Dedifferentiated amniotic fluid mesenchymal stem cell (primary cell): ENCODE measurements around the gene ZNF787.
"Not testable (repeated sequence)": the region's sequence is repeated elsewhere in the genome, so short reads cannot be mapped to it uniquely, and the experiment has no call there.

Experiments
- DNase-seq: peaks from one replicate; pipeline ENCODE4 v3.0.0-alpha.2; 2016; ENCODE audit errors: extremely low spot score

ZNF787 gene

DNA sequence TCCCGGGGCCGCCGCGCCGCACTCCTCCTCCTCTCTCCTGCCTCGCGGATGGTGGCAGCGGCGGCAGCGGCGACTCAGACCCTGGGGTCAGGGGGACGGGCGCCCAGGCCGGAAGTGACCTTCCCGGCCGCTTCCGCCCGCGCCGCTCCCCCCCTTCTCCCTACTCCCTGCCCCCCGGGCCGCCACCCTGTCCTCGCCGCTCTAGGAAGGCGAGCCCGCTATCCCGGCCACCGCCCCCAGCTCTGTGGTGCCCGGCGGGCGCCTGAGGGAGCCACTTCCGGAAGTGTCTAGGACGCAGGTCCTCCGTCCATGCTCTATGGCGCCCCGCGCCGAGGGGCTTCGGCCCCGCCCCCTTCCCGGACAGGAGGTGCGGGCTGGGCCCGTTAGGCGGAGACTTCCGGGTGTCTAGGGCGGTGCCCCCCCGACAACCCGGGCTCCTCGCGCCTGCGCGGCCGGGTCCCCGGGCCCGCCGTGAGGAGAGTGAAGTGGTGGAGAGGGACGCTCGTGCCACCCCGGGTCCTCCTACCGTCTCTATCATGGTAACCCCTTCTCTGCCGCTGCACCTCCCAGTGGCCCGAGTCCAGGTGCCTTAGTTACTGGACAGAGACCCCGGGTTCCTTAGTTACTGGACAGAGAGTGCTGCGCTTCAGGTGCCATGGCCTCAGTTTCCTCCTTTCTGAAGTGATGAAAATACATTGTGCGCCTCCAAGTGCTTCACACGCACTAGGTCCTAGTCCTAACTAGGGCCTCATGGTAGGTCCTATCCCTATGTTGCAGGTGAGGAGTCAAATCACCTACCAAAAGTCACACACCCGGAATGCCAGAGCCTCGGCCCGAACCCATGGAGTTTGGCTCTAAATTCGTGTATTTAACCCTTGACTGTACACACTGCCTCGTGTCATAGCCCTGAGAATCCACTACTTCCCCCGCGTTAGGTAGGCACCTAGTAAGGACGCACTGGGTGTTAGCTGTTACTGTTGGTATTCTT lies at the start of gene ZNF787:
TSS of gene ZNF787 (minus strand) at position 116 of the 988 bp plus-strand sequence. CDS start 18,078 bp downstream, outside the sequence.
- DNase-seq: peak; percentile 96

GRCh38 chr19:56170261-56170660 lies 49.2 kb upstream of the ZNF787 start:
- DNase-seq: no peak

GRCh38 chr19:56167064-56167578 lies 46.0 kb upstream of the ZNF787 start:
- no peak for DNase-seq

- DNase-seq: no peak
Observed at GRCh38 chr19:56163097-56163496, 42.0 kb upstream of the ZNF787 start.

DNA sequence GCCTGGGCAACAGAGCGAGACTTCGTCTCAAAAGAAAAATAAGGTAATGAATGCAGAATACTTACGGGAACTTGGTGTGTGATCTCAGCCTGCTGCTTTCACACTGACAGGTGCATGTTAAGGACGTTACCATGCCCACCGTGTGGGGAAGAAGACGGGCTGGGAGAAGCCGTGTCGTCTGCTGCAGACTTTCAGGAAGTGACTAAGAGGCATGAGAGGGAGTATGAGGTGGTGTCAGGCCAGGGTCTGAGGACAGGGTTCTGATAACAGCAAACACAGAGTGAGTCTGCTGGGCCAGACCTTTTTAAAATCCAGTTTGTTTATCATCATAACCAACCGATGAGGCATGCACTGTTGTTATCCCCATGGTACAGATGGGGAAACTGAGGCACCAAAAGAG lies 41.2 kb upstream of the ZNF787 start:
- no peak for DNase-seq

GRCh38 chr19:56161534-56161933 lies 40.4 kb upstream of the ZNF787 start:
- no peak for DNase-seq

DNA sequence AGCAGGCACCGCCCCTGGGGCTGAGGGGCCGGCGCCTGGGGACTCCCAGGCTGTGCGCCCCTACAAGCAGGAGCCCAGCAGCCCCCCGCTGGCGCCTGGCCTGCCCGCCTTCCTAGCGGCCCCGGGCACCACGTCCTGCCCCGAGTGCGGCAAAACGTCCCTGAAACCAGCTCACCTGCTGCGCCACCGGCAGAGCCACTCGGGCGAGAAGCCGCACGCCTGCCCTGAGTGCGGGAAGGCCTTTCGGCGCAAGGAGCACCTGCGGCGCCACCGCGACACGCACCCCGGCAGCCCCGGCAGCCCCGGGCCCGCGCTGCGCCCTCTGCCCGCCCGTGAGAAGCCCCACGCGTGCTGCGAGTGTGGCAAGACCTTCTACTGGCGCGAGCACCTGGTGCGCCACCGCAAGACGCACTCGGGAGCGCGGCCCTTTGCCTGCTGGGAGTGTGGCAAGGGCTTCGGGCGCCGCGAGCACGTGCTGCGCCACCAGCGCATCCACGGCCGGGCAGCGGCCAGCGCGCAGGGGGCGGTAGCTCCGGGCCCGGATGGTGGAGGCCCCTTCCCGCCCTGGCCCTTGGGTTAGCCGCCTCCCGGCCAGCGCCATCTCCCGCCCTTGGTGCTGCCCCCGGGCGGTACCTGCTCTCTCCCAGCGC lies 38.7 kb upstream of the ZNF787 start:
- no peak for DNase-seq

DNA sequence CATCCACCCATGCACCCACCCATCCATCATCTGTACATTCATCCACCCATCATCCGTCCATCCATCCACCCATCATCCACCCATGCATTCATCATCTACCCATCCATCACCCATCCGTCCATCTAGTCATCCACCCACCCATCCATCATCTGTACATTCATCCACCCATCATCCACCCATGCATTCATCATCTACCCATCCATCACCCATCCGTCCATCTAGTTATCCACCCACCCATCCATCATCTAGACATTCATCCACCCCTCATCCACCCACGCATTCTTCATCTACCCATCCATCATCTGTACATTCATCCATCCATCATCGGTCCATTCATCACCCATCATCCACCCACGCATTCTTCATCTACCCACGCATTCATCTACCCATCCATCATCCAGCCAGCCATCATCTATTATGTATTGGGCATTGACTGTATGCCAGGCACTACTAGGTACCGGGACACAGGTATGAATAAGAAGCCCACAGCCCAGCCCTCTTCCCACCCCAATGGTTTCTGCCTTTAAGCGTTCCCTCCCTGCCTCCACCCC lies 38.0 kb upstream of the ZNF787 start:
- DNase-seq: no peak

- DNase-seq: no peak
Observed at GRCh38 chr19:56158170-56158757, 37.2 kb upstream of the ZNF787 start.

DNA sequence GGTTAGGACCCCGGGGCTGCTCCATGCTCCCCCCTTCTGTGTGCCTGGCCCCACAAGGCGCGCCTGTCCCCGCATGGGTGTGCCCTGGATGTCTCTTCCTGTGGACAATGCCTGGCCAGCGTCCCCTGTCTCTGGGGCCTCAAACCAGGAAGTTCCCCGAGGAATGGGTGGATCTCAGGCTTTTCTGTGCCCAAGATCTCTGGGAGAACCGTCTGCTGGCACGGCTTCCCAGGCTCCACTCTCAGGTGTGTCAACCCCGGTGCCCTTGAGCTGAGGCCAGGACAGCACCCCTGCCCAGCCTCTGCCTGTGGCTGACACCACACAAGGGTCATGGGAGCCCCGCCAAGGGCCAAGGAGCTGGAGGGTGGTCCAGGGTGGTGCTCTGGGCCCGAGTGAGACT lies 35.7 kb upstream of the ZNF787 start:
- no peak for DNase-seq

DNA sequence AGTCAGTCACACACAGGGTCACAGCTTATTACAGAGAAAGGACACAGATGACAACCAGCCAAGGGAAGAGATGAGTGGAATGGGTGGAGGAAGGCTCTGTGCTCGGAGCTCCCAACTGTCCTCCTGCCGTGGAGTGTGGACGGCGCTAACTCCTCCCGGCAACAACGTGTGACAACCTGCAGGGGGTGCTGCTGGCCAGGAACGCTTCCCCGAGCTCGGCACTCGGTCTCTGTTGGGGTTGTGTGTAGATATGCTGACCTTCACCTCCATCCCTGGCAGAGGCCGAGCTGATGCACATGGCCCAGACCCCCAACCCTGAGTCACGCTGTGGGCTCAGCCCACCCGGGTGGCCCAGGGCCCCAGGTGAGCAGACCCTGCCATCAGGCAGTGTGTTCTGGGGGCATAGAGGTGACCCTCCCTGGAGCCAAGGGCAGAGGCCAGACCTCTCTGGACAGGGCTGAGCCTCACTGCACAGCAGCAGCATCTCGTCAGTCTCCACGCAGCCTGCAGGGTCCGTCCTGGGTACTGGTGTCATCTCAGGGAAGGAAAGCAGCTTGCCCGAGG lies 34.1 kb upstream of the ZNF787 start:
- no peak for DNase-seq

- no peak for DNase-seq
Observed at GRCh38 chr19:56153507-56153906, 32.4 kb upstream of the ZNF787 start.

DNA sequence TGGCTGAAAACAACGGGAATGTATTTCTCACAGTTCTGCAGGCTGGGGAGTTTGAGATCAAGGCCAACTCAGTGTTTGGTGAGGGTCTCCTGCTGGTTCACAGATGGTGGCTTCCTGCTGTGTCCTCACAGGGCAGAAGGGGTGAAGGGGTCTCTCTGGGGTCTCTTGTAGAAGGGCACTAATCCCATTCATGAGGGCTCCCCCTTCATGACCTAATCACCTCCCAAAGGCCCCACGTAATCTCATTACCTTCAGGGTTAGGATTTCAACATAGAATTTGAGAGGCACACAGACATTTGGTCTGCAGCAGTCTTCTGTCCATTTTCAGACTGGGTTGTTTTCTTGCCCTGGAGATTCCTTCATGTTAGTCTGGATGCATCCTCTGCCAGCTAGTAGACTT lies 31.5 kb upstream of the ZNF787 start:
- DNase-seq: no peak

GRCh38 chr19:56150358-56150757 lies 29.3 kb upstream of the ZNF787 start:
- DNase-seq: no peak

DNA sequence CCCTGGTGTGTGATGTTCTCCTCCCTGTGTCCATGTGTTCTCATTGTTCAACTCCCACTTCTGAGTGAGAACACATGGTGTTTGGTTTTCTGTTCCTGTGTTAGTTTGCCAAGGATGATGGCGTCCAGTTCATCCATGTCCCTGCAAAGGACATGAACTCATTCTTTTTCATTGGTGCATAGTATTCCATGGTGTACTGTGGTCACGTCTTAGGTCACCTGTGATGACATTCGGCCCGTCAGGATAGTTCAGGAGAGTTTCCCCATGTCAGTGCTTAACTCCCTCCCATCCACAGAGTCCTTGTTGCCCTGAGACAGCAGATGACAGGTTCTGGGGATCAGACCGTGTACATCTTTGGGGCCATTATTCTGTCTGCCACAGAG lies 28.6 kb upstream of the ZNF787 start:
- DNase-seq: no peak

GRCh38 chr19:56148955-56149655 lies 28.0 kb upstream of the ZNF787 start:
- not testable (repeated sequence) for DNase-seq

DNA sequence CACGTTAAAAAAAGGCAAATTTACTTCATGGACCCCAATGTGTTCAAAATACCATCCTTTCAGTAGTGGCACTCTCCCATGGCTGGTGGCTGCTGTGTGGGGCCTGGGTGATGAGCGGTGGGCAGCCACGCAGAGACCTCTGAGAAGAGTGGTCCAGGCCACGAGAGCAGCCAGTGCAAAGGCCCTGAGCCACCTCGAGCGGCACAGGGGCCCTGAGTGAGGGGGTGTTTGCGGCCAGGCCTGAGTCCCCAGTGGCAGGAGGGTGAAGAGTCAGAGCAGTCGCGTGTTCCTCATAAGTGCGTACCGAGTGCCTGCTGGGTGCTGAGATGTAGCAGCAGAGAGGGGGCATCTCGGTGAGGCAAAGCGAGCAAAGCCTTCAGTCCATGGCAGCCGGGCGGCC lies 27.0 kb upstream of the ZNF787 start:
- DNase-seq: no peak

GRCh38 chr19:56147307-56147706 lies 26.2 kb upstream of the ZNF787 start:
- DNase-seq: no peak

- no peak for DNase-seq
Observed at GRCh38 chr19:56146904-56147303, 25.8 kb upstream of the ZNF787 start.

DNA sequence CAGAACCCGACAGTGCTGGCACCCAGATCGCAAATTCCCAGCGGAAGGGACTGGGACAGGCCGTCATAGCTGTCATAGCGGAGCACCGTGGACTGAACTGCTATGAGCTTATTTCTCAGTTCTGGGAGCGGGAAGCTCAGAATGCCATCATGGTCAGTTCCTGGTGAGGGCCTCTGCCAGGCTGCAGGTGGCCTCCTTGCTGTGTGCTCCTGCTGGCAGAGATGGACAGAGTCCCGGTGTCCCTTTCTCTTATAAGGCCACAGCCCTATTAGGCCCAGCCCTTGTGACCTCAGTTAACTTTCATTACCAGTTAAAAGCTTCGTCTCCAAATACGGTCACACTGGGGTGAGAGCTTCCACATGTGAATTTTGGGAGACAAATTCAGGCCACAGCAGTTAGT lies 24.6 kb upstream of the ZNF787 start:
- DNase-seq: no peak

GRCh38 chr19:56144831-56145230 lies 23.7 kb upstream of the ZNF787 start:
- no peak for DNase-seq
